Caco-2 (cell line): ENCODE data around the gene LRMDA. TPM values are rescaled to one million over a fixed set of nuclear protein-coding genes. Genes with fewer than 3 reads are reported as not detected.

Experiments used
- BruUV-seq: library from RNA; stranded (reverse); fragments of 400-500 nt; replicated peaks from 2 replicates; lab custom pipeline; 2021; lab: Mats Ljungman, UMichigan
- CTCF ChIA-PET: fragments of 300-600 bp; sonication (Branson Sonifier 250); formaldehyde crosslinking; loops from one replicate; lab custom pipeline; 2022; ENCODE audit warnings: antibody characterized with exemption; lab: Charles Lee
- POLR2A ChIA-PET: fragments of 300-600 bp; sonication (Branson Sonifier 250); formaldehyde crosslinking; loops from one replicate; lab custom pipeline; 2022; ENCODE audit warnings: antibody characterized with exemption; lab: Charles Lee
- DNase-seq, 2 experiments: peaks; one replicate each; pipeline versions ENCODE4 v3.0.0 to v3.0.0-alpha.2; 2020 to 2022
- H3K27me3 ChIP-seq: replicated peaks from 2 replicates; pipeline ENCODE4 v1.6.0; 2011; ENCODE audit warnings: low read length; ENCODE audit not compliant: control insufficient read depth, insufficient read depth
- H3K36me3 ChIP-seq: 2 replicates; pipeline ENCODE4 v1.5.1; 2011; ENCODE audit warnings: low read length; ENCODE audit not compliant: control insufficient read depth, insufficient read depth
- H3K4me1 ChIP-seq: fragments of 250-450 bp; sonication (Bioruptor Pico); 2 replicates; pipeline ENCODE4 v1.5.1; 2020; ENCODE audit warnings: mild to moderate bottlenecking
- H3K4me3 ChIP-seq: 2 replicates; pipeline ENCODE4 v1.5.1; 2011; ENCODE audit warnings: low read depth, mild to moderate bottlenecking, control low read depth, low read length
- H3K9me3 ChIP-seq: fragments of 250-450 bp; sonication (Bioruptor Pico); 2 replicates; pipeline ENCODE4 v1.5.1; 2020; ENCODE audit warnings: mild to moderate bottlenecking, moderate library complexity
- H3K27ac Mint-ChIP-seq: one replicate; pipeline ENCODE4 v1.8.0; 2022; ENCODE audit warnings: mixed read lengths; ENCODE audit not compliant: unreplicated experiment
- H3K27me3 Mint-ChIP-seq: one replicate; pipeline ENCODE4 v1.8.0; 2022; ENCODE audit warnings: mixed read lengths; ENCODE audit not compliant: insufficient read depth, unreplicated experiment
- H3K36me3 Mint-ChIP-seq: one replicate; pipeline ENCODE4 v1.8.0; 2022; ENCODE audit warnings: mild to moderate bottlenecking, mixed read lengths; ENCODE audit not compliant: insufficient read depth, unreplicated experiment
- H3K4me1 Mint-ChIP-seq: one replicate; pipeline ENCODE4 v1.8.0; 2022; ENCODE audit warnings: low read depth, mixed read lengths; ENCODE audit not compliant: unreplicated experiment
- H3K4me3 Mint-ChIP-seq: one replicate; pipeline ENCODE4 v1.8.0; 2022; ENCODE audit warnings: mild to moderate bottlenecking, moderate library complexity, mixed read lengths; ENCODE audit not compliant: unreplicated experiment
- H3K9me3 Mint-ChIP-seq: one replicate; pipeline ENCODE4 v1.8.0; 2022; ENCODE audit warnings: mixed read lengths; ENCODE audit not compliant: unreplicated experiment
- intact Hi-C: fragments of 100-400 bp; cut with micrococcal nuclease; formaldehyde crosslinking; loops from one replicate; pipeline ENCODE4 v1.10.0; 2022; ENCODE audit not compliant: unreplicated experiment
- total RNA-seq: library from RNA; stranded (reverse); gene quantifications from 2 replicates; pipeline ENCODE4 v1.2.3, GENCODE V29; 2022
- TF ChIP-seq, protein P1 (sequence below), 2 experiments: fragments of 200-600 bp in 1 of 2; IDR thresholded peaks; 1 replicate in 1 of 2; 2 replicates in 1 of 2; pipeline versions ENCODE4 v1.5.1 to v1.8.0; 2011 to 2022; ENCODE audit warnings: antibody characterized with exemption in 1 of 2, control low read depth in 1 of 2, inconsistent platforms in 1 of 2, low read depth in 1 of 2, low read length in 1 of 2, mild to moderate bottlenecking in 1 of 2, moderate library complexity in 1 of 2; ENCODE audit not compliant: insufficient read depth in 1 of 2, severe bottlenecking in 1 of 2, unreplicated experiment in 1 of 2

The LRMDA gene
- total RNA-seq, 1 experiment from 2014 or later: 18.5 TPM

DNA sequence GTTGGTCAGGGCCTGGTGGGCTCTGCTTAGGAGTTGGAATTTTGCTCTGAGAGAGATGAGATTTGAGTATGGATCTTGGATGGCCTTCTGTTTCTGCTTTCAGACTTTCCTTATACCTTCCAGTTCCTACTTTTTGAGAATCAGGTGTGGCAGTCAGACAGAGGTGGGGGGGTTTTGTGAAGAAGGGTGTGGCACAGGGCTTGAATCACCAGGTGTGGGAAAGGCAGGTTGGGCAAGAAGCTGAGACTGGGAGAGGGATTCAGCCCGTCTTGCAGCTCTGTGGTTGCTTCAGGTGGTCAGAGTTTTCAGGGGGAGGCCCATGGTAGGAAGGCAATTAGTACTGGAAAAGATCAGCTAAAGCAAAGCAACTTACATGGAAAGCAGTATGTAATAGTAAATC is 340.2 kb downstream of the LRMDA start:
- intact Hi-C loops: loop anchor here (10.0 kb wide), 1 partner anchor 367 kb away; the partner anchor contains the start of gene ZNF503
- TF ChIP-seq, protein P1, sequence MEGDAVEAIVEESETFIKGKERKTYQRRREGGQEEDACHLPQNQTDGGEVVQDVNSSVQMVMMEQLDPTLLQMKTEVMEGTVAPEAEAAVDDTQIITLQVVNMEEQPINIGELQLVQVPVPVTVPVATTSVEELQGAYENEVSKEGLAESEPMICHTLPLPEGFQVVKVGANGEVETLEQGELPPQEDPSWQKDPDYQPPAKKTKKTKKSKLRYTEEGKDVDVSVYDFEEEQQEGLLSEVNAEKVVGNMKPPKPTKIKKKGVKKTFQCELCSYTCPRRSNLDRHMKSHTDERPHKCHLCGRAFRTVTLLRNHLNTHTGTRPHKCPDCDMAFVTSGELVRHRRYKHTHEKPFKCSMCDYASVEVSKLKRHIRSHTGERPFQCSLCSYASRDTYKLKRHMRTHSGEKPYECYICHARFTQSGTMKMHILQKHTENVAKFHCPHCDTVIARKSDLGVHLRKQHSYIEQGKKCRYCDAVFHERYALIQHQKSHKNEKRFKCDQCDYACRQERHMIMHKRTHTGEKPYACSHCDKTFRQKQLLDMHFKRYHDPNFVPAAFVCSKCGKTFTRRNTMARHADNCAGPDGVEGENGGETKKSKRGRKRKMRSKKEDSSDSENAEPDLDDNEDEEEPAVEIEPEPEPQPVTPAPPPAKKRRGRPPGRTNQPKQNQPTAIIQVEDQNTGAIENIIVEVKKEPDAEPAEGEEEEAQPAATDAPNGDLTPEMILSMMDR (IDR thresholded peaks at IDR 0.05; ENCODE audit: insufficient read depth in 1 of 2, low read depth in 1 of 2, low read length in 1 of 2, severe bottlenecking in 1 of 2, unreplicated experiment in 1 of 2): no peak
- BruUV-seq: no TSS peak
- H3K9me3 ChIP-seq: no peaks in the 10 kb centered on the region
- H3K36me3 ChIP-seq: no peaks in the 10 kb centered on the region
- Mint-ChIP-seq H3K4me1 (peaks cover 19% of the 10 kb centered on the region), H3K4me3 (no peak overlapping the region), H3K27ac (peak overlapping the region; percentile 38), H3K9me3 (no peaks in the 10 kb centered on the region), H3K36me3 (peaks cover 6% of the 10 kb centered on the region), H3K27me3 (no peaks in the 10 kb centered on the region)
- POLR2A ChIA-PET: no interaction called here
- DNase-seq: no peak
- H3K27me3 ChIP-seq: no peaks in the 10 kb centered on the region
- H3K4me1 ChIP-seq: peaks cover 16% of the 10 kb centered on the region; the same call in 1 of the 2 replicates
- CTCF ChIA-PET: no interaction called here
- no peak overlapping the region for H3K4me3 ChIP-seq

DNA sequence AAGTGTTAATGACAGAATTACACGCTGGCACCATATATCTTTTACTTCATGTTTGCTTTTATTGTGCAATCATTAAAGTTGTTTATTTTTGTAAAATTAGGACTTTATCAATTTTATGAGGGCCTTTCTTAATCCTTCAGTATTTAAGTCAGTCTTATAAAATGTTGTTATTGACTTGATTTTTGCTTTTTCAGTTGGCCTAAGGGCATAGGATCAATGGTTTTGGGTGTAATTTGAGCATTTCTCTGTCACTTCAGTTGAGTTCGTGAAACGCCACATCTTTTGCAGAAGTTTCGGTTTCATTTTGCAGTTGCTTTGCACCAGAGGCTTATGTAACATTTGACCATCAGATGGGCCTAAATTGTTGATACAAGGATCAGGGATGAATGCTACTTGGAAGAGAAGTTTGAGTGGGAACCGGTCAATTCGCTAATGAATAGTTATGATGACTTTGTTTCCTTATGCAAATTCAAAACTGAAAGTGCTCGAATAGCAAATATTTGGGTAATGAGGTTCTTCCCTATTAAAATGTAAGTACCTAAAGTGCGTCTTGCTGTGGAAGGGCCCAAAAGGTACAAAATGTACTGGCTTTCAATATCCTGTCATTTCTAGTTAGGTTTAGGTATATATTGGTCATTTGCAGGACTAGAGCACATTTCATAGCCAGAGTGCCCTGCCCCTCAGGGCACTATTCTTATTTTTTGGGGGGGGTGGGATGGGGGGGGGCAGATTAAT is 340.9 kb downstream of the LRMDA start:
- no peaks in the 10 kb centered on the region for H3K9me3 ChIP-seq
- H3K4me1 Mint-ChIP-seq: peaks cover 25% of the 10 kb centered on the region
- no peak for DNase-seq
- no TSS peak for BruUV-seq
- H3K9me3 Mint-ChIP-seq: no peaks in the 10 kb centered on the region
- H3K36me3 Mint-ChIP-seq: peaks cover 6% of the 10 kb centered on the region
- H3K27me3 Mint-ChIP-seq: no peaks in the 10 kb centered on the region
- no peak overlapping the region for H3K4me3 ChIP-seq
- no peaks in the 10 kb centered on the region for H3K27me3 ChIP-seq
- H3K36me3 ChIP-seq: no peaks in the 10 kb centered on the region
- ChIA-PET CTCF (no interaction called here), POLR2A (no interaction called here)
- intact Hi-C loops: loop anchor here (10.0 kb wide), 1 partner anchor 368 kb away; the partner anchor contains the start of gene ZNF503
- no peak overlapping the region for H3K27ac Mint-ChIP-seq
- peaks cover 21% of the 10 kb centered on the region; the same call in 1 of the 2 replicates for H3K4me1 ChIP-seq
- TF ChIP-seq, protein P1 (IDR thresholded peaks at IDR 0.05; ENCODE audit: insufficient read depth in 1 of 2, low read depth in 1 of 2, low read length in 1 of 2, severe bottlenecking in 1 of 2, unreplicated experiment in 1 of 2): no peak
- H3K4me3 Mint-ChIP-seq: no peak overlapping the region

DNA sequence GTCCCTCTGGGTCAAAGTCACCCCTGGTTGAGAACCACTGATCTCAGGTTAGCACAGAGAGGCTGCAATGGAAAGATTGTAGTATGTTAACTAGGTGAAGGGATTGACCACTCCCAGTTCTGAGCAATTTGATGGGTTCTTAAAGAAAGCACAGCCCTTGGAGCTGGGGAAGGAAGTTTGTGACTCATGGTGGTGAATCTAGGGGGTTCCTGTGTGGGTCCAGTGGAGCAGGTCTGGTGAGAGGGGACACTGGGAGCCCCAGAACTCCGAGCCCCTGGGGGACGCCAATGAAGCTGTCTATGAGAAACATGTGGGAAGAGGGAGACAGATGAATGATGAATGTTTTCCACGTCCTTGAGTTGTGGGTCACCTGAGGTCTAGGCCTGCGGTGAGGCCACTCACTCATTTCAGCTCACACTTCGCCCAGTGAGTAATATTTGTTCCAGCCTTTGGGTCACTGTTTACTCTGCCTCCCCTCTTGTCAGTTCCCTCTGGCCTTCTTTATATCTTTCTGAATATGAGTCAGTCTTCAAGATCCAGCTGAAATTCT is 341.9 kb downstream of the LRMDA start:
- ChIA-PET CTCF (no interaction called here), POLR2A (no interaction called here)
- TF ChIP-seq, protein P1 (IDR thresholded peaks at IDR 0.05; ENCODE audit: insufficient read depth in 1 of 2, low read depth in 1 of 2, low read length in 1 of 2, severe bottlenecking in 1 of 2, unreplicated experiment in 1 of 2): no peak
- Mint-ChIP-seq H3K27me3 (no peaks in the 10 kb centered on the region), H3K27ac (peak overlapping the region; percentile 79), H3K4me1 (peaks cover 25% of the 10 kb centered on the region), H3K4me3 (no peak overlapping the region), H3K36me3 (peaks cover 6% of the 10 kb centered on the region), H3K9me3 (no peaks in the 10 kb centered on the region)
- Histone ChIP-seq H3K27me3 (no peaks in the 10 kb centered on the region), H3K4me1 (peaks cover 22% of the 10 kb centered on the region; the same call in 1 of the 2 replicates), H3K36me3 (no peaks in the 10 kb centered on the region), H3K9me3 (no peaks in the 10 kb centered on the region), H3K4me3 (no peak overlapping the region)
- intact Hi-C loops: loop anchor here (10.0 kb wide), 1 partner anchor 369 kb away; the partner anchor contains the start of gene ZNF503
- no TSS peak for BruUV-seq
- no peak for DNase-seq
